Stimulated activated CD4-positive, alpha-beta T cell treated with anti-CD3 and anti-CD28 coated beads, TNF-alpha, amount 100 ng/mL, for 24 hours (primary cell): Measurements from ENCODE around the gene ROBO3.

Experiments used
- DNase-seq, 3 experiments: peaks; one replicate each; pipeline ENCODE4 v3.0.0-alpha.2; 2020; ENCODE audit warnings: low read depth in 3 of 3

ROBO3 gene

DNA sequence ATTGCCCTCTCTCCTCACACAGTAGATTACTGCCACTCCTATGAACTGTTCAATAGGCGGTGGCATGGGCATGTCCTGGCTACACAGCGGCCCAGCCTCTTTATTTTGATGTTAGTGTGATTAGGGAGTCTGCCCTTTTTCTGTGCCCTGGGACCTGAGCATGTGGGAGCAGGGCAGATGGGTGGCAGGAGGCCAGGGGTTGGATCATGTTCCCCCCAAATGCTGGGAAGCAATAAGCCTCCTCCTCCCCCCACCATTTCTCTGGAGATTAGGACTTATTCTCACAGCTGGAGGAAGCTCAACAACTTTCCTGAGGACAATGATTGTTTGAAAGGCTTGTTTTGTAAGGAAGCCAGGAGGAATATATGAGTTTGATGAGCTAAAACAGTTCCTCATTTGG lies 54.7 kb downstream of the ROBO3 start:
- DNase-seq = no peak

GRCh38 chr11:124920356-124920755 lies 55.1 kb downstream of the ROBO3 start:
- no peak for DNase-seq

DNA sequence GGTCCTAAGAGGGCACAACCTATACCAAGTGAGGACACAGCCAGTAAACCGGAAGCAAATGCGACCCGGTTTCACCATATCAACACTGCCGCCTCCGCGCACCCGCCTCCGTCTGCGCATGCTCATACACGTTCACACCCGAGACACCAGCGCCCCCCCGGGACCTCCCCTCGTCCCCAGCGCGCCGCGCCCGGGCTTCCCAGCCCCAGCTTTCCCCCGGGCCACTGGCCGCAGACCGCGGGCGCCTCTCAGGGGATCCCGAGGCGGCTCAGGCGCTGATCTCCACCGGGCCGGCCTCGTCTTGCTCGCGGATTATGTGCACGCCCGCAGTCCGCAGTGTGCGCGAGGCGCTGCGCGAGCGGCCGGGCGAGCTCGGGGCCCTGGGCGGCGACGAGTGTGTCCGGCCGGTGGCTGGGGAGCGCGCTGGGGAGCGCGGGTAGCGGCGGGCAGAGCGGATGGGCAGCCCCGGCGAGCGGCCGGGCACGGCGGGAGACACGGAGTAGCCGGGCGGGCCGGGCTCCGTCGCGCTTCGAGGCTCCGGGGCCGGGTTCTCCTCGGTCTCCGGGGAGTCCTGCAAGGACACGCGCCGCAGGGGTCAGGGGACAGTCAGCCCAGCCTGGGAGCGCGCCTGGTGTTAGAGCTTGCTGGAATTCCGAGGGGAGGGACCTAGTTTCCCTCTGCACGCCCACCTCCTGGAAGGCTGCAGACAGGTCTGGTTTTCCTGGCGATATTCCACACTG lies 55.8 kb downstream of the ROBO3 start:
- peak; percentile 52 to 79 (median 56) for DNase-seq

- DNase-seq = no peak
These were observed 57.6 kb downstream of the ROBO3 start for GRCh38 chr11:124922831-124923230.

GRCh38 chr11:124923296-124923695 lies 58.1 kb downstream of the ROBO3 start:
- no peak for DNase-seq

DNA sequence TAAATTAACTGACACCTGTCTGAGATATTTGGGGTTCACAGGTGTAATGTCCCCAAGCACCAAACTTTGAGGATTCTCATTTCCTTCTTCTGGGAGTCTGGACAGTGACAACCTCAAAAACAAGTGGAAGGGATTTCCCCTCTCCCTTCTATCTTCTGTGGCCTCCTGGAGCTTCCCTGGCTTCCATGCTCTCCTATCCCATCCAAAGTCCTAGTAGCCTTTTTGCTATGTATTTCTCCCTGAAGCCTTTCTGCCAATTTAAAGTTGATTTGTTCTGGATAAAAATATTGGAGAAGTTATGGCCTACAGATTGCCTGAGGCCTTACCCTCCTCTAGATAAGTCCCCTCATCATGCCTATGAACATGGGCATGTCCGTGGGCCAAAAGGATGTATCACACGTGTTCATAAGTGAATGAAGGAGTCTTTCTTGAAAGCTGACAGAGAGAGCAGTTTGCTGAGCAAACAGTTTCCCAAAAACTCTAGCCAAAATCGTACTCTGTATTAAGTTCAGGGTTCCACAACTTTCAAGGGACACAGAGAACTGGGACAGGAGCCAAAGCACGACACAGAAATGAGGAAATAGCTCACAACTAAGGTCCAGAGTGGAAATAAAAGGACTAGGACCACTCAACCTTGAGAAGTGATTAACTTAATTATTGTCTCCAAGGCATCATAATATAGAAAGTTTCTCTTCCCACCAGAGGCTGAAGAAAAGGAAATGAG lies 63.9 kb downstream of the ROBO3 start:
- DNase-seq = no peak

DNA sequence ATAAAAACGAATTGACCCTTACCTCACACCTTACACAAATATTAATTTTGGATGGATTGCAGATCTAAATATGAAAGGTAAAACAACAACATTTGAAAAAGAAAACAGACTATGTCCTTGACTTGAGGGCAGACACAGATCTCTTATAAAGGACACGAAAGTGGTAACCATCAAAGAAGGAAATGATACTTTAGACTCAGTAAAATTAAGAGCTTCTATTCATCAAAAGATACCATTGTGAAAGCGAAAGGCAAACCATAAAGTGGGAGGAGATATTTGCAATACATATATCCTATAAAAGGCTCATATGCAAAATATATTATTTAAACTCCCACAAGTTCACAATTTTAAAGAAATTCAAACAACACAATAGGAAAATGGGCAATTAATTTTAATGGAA lies 65.6 kb downstream of the ROBO3 start:
- DNase-seq = no peak
